HL-60 (cell line): ENCODE measurements around the gene FABP3.

Experiments
- GABPA ChIP-seq: IDR thresholded peaks from 2 replicates; pipeline ENCODE4 v1.6.1; 2012; ENCODE audit warnings: low read depth
- SPI1 ChIP-seq: IDR thresholded peaks from 2 replicates; pipeline ENCODE4 v1.6.1; 2012; ENCODE audit warnings: low read depth, mild to moderate bottlenecking, borderline replicate concordance
- TF ChIP-seq, protein P1 (sequence below): IDR thresholded peaks from one replicate; pipeline ENCODE4 v1.5.1; 2011; ENCODE audit warnings: low read length, control low read depth, inconsistent platforms; ENCODE audit not compliant: insufficient read depth

DNA sequence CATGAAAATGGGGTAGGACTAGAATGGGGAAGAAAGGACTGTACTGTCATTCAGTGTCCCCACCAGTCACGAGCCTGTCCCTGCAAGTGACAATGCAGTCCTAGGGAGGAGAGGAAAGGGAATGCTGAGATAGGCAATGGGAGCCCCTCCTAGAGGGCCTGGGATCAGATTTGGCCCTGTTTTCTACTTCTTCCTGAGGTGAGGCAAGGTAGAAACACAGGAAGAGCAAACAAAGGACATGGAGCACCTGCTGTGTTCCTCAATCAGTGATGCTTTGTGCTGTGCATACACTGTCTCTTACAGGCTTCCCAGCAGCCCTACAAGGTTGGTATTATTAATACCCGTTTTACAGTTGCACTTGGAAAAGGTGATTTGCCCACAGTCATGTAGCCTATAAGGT, 6.1 kb downstream of the FABP3 start:
- TF ChIP-seq, protein P1, sequence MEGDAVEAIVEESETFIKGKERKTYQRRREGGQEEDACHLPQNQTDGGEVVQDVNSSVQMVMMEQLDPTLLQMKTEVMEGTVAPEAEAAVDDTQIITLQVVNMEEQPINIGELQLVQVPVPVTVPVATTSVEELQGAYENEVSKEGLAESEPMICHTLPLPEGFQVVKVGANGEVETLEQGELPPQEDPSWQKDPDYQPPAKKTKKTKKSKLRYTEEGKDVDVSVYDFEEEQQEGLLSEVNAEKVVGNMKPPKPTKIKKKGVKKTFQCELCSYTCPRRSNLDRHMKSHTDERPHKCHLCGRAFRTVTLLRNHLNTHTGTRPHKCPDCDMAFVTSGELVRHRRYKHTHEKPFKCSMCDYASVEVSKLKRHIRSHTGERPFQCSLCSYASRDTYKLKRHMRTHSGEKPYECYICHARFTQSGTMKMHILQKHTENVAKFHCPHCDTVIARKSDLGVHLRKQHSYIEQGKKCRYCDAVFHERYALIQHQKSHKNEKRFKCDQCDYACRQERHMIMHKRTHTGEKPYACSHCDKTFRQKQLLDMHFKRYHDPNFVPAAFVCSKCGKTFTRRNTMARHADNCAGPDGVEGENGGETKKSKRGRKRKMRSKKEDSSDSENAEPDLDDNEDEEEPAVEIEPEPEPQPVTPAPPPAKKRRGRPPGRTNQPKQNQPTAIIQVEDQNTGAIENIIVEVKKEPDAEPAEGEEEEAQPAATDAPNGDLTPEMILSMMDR = no peak
- no peak for TF ChIP-seq SPI1
- no peak for TF ChIP-seq GABPA
